B cell (primary cell): ENCODE data around the gene AKAP11. TPM values are rescaled to one million over a fixed set of nuclear protein-coding genes. Genes with fewer than 3 reads are reported as not detected.
A peak's percentile ranks its signal among the peaks of the same experiment; 100 is the strongest.

ENCODE experiments used
- ATAC-seq: fragments of 200-7000 bp; cut with Tn5 transposase; one replicate; pipeline ENCODE4 v1.10.0; 2021; ENCODE audit warnings: low read depth, mild to moderate bottlenecking, moderate number of reproducible peaks, moderate library complexity
- CTCF ChIA-PET: fragments of 350-600 bp; sonication (Branson Sonifier 250); formaldehyde crosslinking; loops from one replicate; lab custom pipeline; 2021; ENCODE audit warnings: antibody characterized with exemption, inconsistent platforms; lab: Charles Lee
- POLR2A ChIA-PET: fragments of 350-600 bp; sonication (Branson Sonifier 250); formaldehyde crosslinking; loops from one replicate; lab custom pipeline; 2021; ENCODE audit warnings: antibody characterized with exemption; lab: Charles Lee
- DNase-seq: peaks from one replicate; pipeline ENCODE4 v3.0.0; 2013
- H2AFZ ChIP-seq: 2 replicates; pipeline ENCODE4 v1.6.1; 2012; ENCODE audit warnings: mild to moderate bottlenecking, low read depth, low read length; ENCODE audit not compliant: insufficient read depth, poor library complexity, severe bottlenecking
- H3K27ac ChIP-seq, 2 donors: 1 replicate in 1 of 2; 2 replicates in 1 of 2; pipeline ENCODE4 v1.5.1; 2012 to 2013; ENCODE audit warnings: low read length in 2 of 2, mild to moderate bottlenecking in 2 of 2, moderate library complexity in 1 of 2
- H3K27me3 ChIP-seq, 4 experiments: fragments of 200-600 bp in 1 of 4; sonication (generic) in 1 of 4; replicated peaks in 1 of 4; 1 replicate in 2 of 4; 2 replicates in 2 of 4; pipeline versions ENCODE4 v1.6.1 to v1.7.0; 2013 to 2016; ENCODE audit warnings: low read length in 3 of 4, mild to moderate bottlenecking in 2 of 4, mixed read lengths in 1 of 4, moderate library complexity in 1 of 4; ENCODE audit not compliant: insufficient read depth in 4 of 4, control insufficient read depth in 3 of 4; ENCODE audit errors: control extremely low read depth in 1 of 4
- H3K36me3 ChIP-seq, 2 experiments: replicated peaks in 1 of 2; 1 replicate in 1 of 2; 2 replicates in 1 of 2; pipeline versions ENCODE4 v1.6.1 to v1.7.1; 2013; ENCODE audit warnings: low read length in 1 of 2; ENCODE audit not compliant: insufficient read depth in 2 of 2, control insufficient read depth in 1 of 2; ENCODE audit errors: control extremely low read depth in 1 of 2, extremely low read depth in 1 of 2
- H3K4me1 ChIP-seq, 2 donors: fragments of 200-600 bp in 1 of 2; sonication (generic) in 1 of 2; 1 replicate in 1 of 2; 2 replicates in 1 of 2; pipeline versions ENCODE4 v1.5.1 to v1.6.1; 2013 to 2017; ENCODE audit warnings: low read length in 2 of 2; ENCODE audit not compliant: control insufficient read depth in 2 of 2, insufficient read depth in 2 of 2
- H3K4me2 ChIP-seq: replicated peaks from 2 replicates; pipeline ENCODE3; 2012; ENCODE audit warnings: mild to moderate bottlenecking, low read depth, low read length; ENCODE audit not compliant: poor library complexity, severe bottlenecking
- H3K4me3 ChIP-seq, 5 experiments: fragments of 200-600 bp in 1 of 5; sonication (generic) in 1 of 5; 1 replicate in 3 of 5; 2 replicates in 2 of 5; pipeline versions ENCODE4 v1.5.1 to v1.7.0; 2011 to 2016; ENCODE audit warnings: low read length in 4 of 5, mild to moderate bottlenecking in 4 of 5, low read depth in 2 of 5, control low read depth in 1 of 5, moderate library complexity in 1 of 5; ENCODE audit not compliant: insufficient read depth in 1 of 5; ENCODE audit errors: control extremely low read depth in 1 of 5, extremely low read depth in 1 of 5
- H3K79me2 ChIP-seq: fragments of 200-600 bp; sonication (generic); one replicate; pipeline ENCODE4 v1.6.0; 2016; ENCODE audit warnings: low read length; ENCODE audit not compliant: control insufficient read depth, insufficient read depth
- H3K9ac ChIP-seq: fragments of 200-600 bp; sonication (generic); 2 replicates; pipeline ENCODE4 v1.6.1; 2017; ENCODE audit warnings: mild to moderate bottlenecking, low read length, moderate library complexity
- H3K9me3 ChIP-seq, 3 donors: one replicate each; pipeline versions ENCODE4 v1.6.1 to v1.7.1; 2013; ENCODE audit warnings: low read length in 2 of 3; ENCODE audit not compliant: control insufficient read depth in 2 of 3, insufficient read depth in 1 of 3; ENCODE audit errors: control extremely low read depth in 1 of 3
- H4K20me1 ChIP-seq: 2 replicates; pipeline ENCODE4 v1.6.0; 2012; ENCODE audit warnings: mild to moderate bottlenecking, low read length; ENCODE audit not compliant: insufficient read depth, control insufficient read depth, poor library complexity, severe bottlenecking
- H3K27ac Mint-ChIP-seq: one replicate; pipeline ENCODE4 v1.8.0; 2021; ENCODE audit warnings: mixed read lengths
- H3K27me3 Mint-ChIP-seq: one replicate; pipeline ENCODE4 v1.8.0; 2021; ENCODE audit warnings: mixed read lengths
- H3K4me1 Mint-ChIP-seq: one replicate; pipeline ENCODE4 v1.8.0; 2021; ENCODE audit warnings: mixed read lengths
- H3K4me3 Mint-ChIP-seq: one replicate; pipeline ENCODE4 v1.8.0; 2021; ENCODE audit warnings: mixed read lengths
- H3K9me3 Mint-ChIP-seq: one replicate; pipeline ENCODE4 v1.8.0; 2022; ENCODE audit warnings: mixed read lengths; ENCODE audit not compliant: insufficient read depth
- EZH2 ChIP-seq: IDR thresholded peaks from 2 replicates; pipeline ENCODE4 v1.6.1; 2012; ENCODE audit warnings: borderline replicate concordance, low read depth, mild to moderate bottlenecking, moderate library complexity, low read length; ENCODE audit not compliant: insufficient read depth, poor library complexity, severe bottlenecking
- WGBS: methylation state at CpG from one replicate; pipeline ENCODE4 v1.1.5; 2013; ENCODE audit warnings: missing lambda C conversion rate; ENCODE audit not compliant: insufficient coverage; 5-methylcytosine and 5-hydroxymethylcytosine counted together
- intact Hi-C: fragments of 100-400 bp; cut with micrococcal nuclease; formaldehyde crosslinking; loops from one replicate; pipeline ENCODE4 v1.10.0; 2022
- polyA plus RNA-seq: library from polyadenylated mRNA; depleted of rRNA; stranded (reverse); fragments of >200 nt; gene quantifications from 2 replicates; pipeline ENCODE4 v1.2.3, GENCODE V29; 2012
- total RNA-seq, 2 donors: library from RNA; stranded (reverse); fragments of 120-200 nt in 1 of 2; gene quantifications; 1 replicate in 1 of 2; 2 replicates in 1 of 2; pipeline versions ENCODE4 v1.2.3 to v1.2.4, GENCODE V29; 2013 to 2022
- TF ChIP-seq, protein P1 (sequence below): fragments of 200-600 bp; IDR thresholded peaks from one replicate; pipeline ENCODE4 v1.8.0; 2022; ENCODE audit warnings: antibody characterized with exemption, mild to moderate bottlenecking

AKAP11 gene
- total and polyA plus RNA-seq, 2 donors (not counting 1 experiment from before 2014, with no cell fraction given), result 10.2 to 42.9 TPM

DNA sequence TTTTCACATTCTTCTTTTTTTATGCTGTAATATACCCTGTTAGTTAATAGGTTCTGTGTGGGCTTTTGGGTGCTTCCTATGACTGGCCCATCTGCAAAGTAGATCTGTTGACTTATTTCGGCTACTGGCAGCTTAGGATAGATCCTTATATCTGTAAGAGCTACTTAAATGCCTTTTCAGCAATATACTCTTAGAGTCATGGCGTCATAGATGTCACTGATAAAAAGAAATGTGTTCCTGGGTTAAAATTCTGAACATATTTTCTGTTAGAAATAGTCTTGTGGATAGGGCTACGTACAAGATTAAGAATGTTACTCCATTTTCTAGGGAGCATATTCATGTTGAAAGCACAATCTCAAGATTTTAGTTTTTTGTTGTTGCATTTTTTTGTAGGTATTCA is 4.7 kb downstream of the AKAP11 start:
- intact Hi-C loops, result loop anchor here (10.0 kb wide), 4 partner anchors 768 to 1998 kb away; partner anchors contain the start of gene FOXO1
- H3K4me1 Mint-ChIP-seq, result peaks cover 49% of the 10 kb centered on the region
- Histone ChIP-seq H3K27ac (peak overlapping the region in 1 of 2 donors; percentile 49), H3K4me2 (peak overlapping the region; percentile 16), H3K79me2 (peaks cover 83% of the 10 kb centered on the region), H4K20me1 (peaks cover 6% of the 10 kb centered on the region), H2AFZ (no peak overlapping the region), H3K27me3 (no peaks in the 10 kb centered on the region), H3K9ac (no peak overlapping the region), H3K36me3 (peaks cover 0 to 3% of the 10 kb centered on the region in 2 experiments), H3K4me3 (no peak overlapping the region), H3K9me3 (no peaks in the 10 kb centered on the region), H3K4me1 (peaks cover 63 to 69% of the 10 kb centered on the region in 2 donors)
- no peaks in the 10 kb centered on the region for H3K27me3 Mint-ChIP-seq
- H3K9me3 Mint-ChIP-seq, result peaks cover 2% of the 10 kb centered on the region
- no peak for DNase-seq
- peak overlapping the region; percentile 9 for H3K4me3 Mint-ChIP-seq
- ATAC-seq, result no peak
- no peak for TF ChIP-seq EZH2
- TF ChIP-seq, protein P1, sequence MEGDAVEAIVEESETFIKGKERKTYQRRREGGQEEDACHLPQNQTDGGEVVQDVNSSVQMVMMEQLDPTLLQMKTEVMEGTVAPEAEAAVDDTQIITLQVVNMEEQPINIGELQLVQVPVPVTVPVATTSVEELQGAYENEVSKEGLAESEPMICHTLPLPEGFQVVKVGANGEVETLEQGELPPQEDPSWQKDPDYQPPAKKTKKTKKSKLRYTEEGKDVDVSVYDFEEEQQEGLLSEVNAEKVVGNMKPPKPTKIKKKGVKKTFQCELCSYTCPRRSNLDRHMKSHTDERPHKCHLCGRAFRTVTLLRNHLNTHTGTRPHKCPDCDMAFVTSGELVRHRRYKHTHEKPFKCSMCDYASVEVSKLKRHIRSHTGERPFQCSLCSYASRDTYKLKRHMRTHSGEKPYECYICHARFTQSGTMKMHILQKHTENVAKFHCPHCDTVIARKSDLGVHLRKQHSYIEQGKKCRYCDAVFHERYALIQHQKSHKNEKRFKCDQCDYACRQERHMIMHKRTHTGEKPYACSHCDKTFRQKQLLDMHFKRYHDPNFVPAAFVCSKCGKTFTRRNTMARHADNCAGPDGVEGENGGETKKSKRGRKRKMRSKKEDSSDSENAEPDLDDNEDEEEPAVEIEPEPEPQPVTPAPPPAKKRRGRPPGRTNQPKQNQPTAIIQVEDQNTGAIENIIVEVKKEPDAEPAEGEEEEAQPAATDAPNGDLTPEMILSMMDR, result no peak
- peak overlapping the region; percentile 27 for H3K27ac Mint-ChIP-seq
- CTCF ChIA-PET, result no interaction called here
- POLR2A ChIA-PET, result no interaction called here
- no CpG with 5 or more reads among the region's 3 CpGs for WGBS

DNA sequence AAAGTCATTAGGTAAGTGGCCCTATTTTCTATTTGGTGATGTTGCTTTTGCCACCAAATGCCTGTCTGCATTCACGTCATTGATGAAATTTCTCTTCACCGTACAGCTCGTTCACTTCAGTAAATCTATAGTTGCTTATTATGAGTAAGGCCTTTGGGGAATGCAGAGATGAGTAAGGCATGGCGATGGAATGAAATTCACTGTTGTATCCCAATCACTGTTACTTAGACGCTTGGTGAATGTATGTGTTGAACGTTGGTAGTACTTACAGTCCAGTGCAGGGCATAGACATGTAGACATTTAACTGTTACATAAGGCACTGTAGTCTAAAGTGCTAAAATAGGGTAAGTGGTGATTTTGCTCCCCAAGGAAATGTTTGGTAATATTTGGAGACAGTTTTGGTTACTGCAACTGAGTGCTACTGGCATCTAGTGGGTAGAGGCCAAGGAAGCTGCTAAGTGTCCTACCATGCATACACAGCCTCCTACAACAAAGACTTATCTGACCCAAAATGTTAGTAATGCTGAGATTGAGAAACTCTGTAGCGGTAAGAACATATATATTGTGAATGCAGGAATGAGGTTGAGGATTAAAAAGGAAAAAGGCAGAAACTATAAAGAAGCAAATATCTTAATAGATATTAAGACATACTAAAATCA is 5.8 kb downstream of the AKAP11 start:
- Histone ChIP-seq H3K27me3 (no peaks in the 10 kb centered on the region), H3K9me3 (no peaks in the 10 kb centered on the region), H3K4me1 (peaks cover 65 to 69% of the 10 kb centered on the region in 2 donors), H3K79me2 (peaks cover 87% of the 10 kb centered on the region), H3K4me2 (peak overlapping the region; percentile 24), H2AFZ (peak overlapping the region; percentile 5), H3K36me3 (peaks cover 0 to 3% of the 10 kb centered on the region in 2 experiments), H3K4me3 (no peak overlapping the region), H3K9ac (no peak overlapping the region), H4K20me1 (peaks cover 13% of the 10 kb centered on the region), H3K27ac (peak overlapping the region in 1 of 2 donors; percentile 49)
- H3K27ac Mint-ChIP-seq, result peak overlapping the region; percentile 5
- no peak for ATAC-seq
- intact Hi-C loops, result loop anchor here (2.0 to 10.0 kb wide), 5 partner anchors 695 to 1997 kb away; partner anchors contain the start of gene FOXO1
- H3K4me3 Mint-ChIP-seq, result peak overlapping the region; percentile 2
- no peak for TF ChIP-seq EZH2
- TF ChIP-seq, protein P1, result no peak
- H3K9me3 Mint-ChIP-seq, result peaks cover 2% of the 10 kb centered on the region
- 90% methylated on average over 5 of the region's 7 CpGs for WGBS
- ChIA-PET CTCF (no interaction called here), POLR2A (no interaction called here)
- H3K4me1 Mint-ChIP-seq, result peaks cover 52% of the 10 kb centered on the region
- peak; percentile 17 for DNase-seq
- no peaks in the 10 kb centered on the region for H3K27me3 Mint-ChIP-seq
